K562 (cell line): ENCODE results near the gene UBXN1. TPM values are rescaled to one million over a fixed set of nuclear protein-coding genes. Genes with fewer than 3 reads are reported as not detected.
A peak's percentile ranks its signal among the peaks of the same experiment; 100 is the strongest.

ENCODE experiments used
- ATAC-seq: fragments of 200-7000 bp; cut with Tn5 transposase; 3 replicates; pipeline ENCODE4 v1.9.1; 2020; ENCODE audit warnings: moderate library complexity
- BruUV-seq: library from RNA; stranded (reverse); fragments of 400-500 nt; replicated peaks from 2 replicates; lab custom pipeline; 2021; lab: Mats Ljungman, UMichigan
- CTCF ChIA-PET: fragments of 300-600 bp; formaldehyde crosslinking; extraction: SDS; loops from one replicate; lab custom pipeline; 2021; ENCODE audit warnings: low intra/inter-chr PET ratio; lab: Yijun Ruan, JAX
- POLR2A ChIA-PET: fragments of 300-600, 350-650 bp; sonication (Branson Sonifier 250); formaldehyde crosslinking; extraction: SDS; loops from one replicate; lab custom pipeline; 2021; ENCODE audit warnings: antibody characterized with exemption, inconsistent platforms; lab: Yijun Ruan, JAX
- DNase-seq, 4 experiments: peaks; one replicate each; pipeline versions ENCODE4 v3.0.0 to v3.0.0-alpha.2; 2011 to 2018; ENCODE audit warnings: low spot score in 3 of 4, mixed read lengths in 3 of 4; ENCODE audit errors: extremely low read depth in 1 of 4
- FAIRE-seq: peaks from 2 replicates; lab custom pipeline; 2011; peaks lifted over from hg19 to GRCh38; lab: Jason Lieb, UNC
- H2AFZ ChIP-seq: 2 replicates; pipeline ENCODE4 v1.6.0; 2011; ENCODE audit warnings: low read depth, low read length, control low read depth, inconsistent platforms
- H3K27ac ChIP-seq: fragments of 200-600 bp; 3 replicates; pipeline ENCODE4 v1.8.0; 2011; ENCODE audit warnings: low read depth, mild to moderate bottlenecking, control low read depth, inconsistent platforms, low read length, moderate library complexity, mixed read lengths; ENCODE audit errors: extremely low read depth
- H3K27me3 ChIP-seq, 2 experiments: fragments of 300-600 bp in 1 of 2; 2 replicates in 1 of 2; 3 replicates in 1 of 2; pipeline versions ENCODE4 v1.6.0 to v1.8.0; 2011; ENCODE audit warnings: inconsistent platforms in 2 of 2, low read length in 2 of 2, mild to moderate bottlenecking in 1 of 2, mixed read lengths in 1 of 2, moderate library complexity in 1 of 2; ENCODE audit not compliant: control insufficient read depth in 2 of 2, insufficient read depth in 2 of 2
- H3K36me3 ChIP-seq: fragments of 300-600 bp; 3 replicates; pipeline ENCODE4 v1.8.0; 2011; ENCODE audit warnings: mild to moderate bottlenecking, low read length, inconsistent platforms; ENCODE audit not compliant: control insufficient read depth, insufficient read depth
- H3K4me1 ChIP-seq, 2 experiments: fragments of 200-600 bp in 1 of 2; replicated peaks in 1 of 2; 2 replicates in 1 of 2; 3 replicates in 1 of 2; pipeline versions ENCODE4 v1.5.1 to v1.8.0; 2011; ENCODE audit warnings: inconsistent platforms in 2 of 2, low read length in 2 of 2, mild to moderate bottlenecking in 1 of 2, mixed read lengths in 1 of 2, moderate library complexity in 1 of 2; ENCODE audit not compliant: control insufficient read depth in 2 of 2, insufficient read depth in 2 of 2
- H3K4me2 ChIP-seq: 2 replicates; pipeline ENCODE4 v1.6.1; 2011; ENCODE audit warnings: low read length, control low read depth, inconsistent platforms, mixed read lengths; ENCODE audit not compliant: insufficient read depth
- H3K4me3 ChIP-seq: fragments of 200-600 bp; sonication (generic), shearing (Covaris generic); 2 replicates; pipeline ENCODE4 v1.5.1; 2016; ENCODE audit warnings: control low read depth, inconsistent platforms
- H3K79me2 ChIP-seq: fragments of 200-600 bp; 3 replicates; pipeline ENCODE4 v1.8.0; 2011; ENCODE audit warnings: low read length, inconsistent platforms; ENCODE audit not compliant: control insufficient read depth, insufficient read depth
- H3K9ac ChIP-seq, 2 experiments: 2 replicates each; pipeline versions ENCODE4 v1.6.0 to v1.6.1; 2011; ENCODE audit warnings: low read depth in 2 of 2, low read length in 2 of 2, control low read depth in 1 of 2, inconsistent platforms in 1 of 2, mild to moderate bottlenecking in 1 of 2, mixed read lengths in 1 of 2; ENCODE audit not compliant: insufficient read depth in 1 of 2
- H3K9me1 ChIP-seq: one replicate; pipeline ENCODE4 v1.6.0; 2011; ENCODE audit warnings: inconsistent platforms, mild to moderate bottlenecking, low read length, moderate library complexity; ENCODE audit not compliant: control insufficient read depth, insufficient read depth
- H3K9me3 ChIP-seq: replicated peaks from 2 replicates; pipeline ENCODE4 v1.5.1; 2011; ENCODE audit warnings: low read depth, low read length, inconsistent platforms; ENCODE audit not compliant: control insufficient read depth, insufficient read depth
- H4K20me1 ChIP-seq: replicated peaks from 2 replicates; pipeline ENCODE4 v1.6.1; 2011; ENCODE audit warnings: low read length, inconsistent platforms, mixed read lengths; ENCODE audit not compliant: control insufficient read depth, insufficient read depth
- MYNN ChIP-seq, 2 experiments: sonication (generic); formaldehyde crosslinking in 1 of 2; IDR thresholded peaks; 2 replicates each; pipeline versions ENCODE4 v1.5.0 to v1.6.1; 2016 to 2020; ENCODE audit warnings: antibody characterized with exemption in 1 of 2, missing genetic modification reagents in 1 of 2
- NFIC ChIP-seq: fragments of 450-650 bp; IDR thresholded peaks from 2 replicates; pipeline ENCODE4 v1.6.1; 2017; ENCODE audit warnings: mild to moderate bottlenecking, inconsistent platforms
- POLR2A ChIP-seq: fragments of 450-650 bp; conservative IDR thresholded peaks from 2 replicates; pipeline ENCODE4 v1.6.1; 2016
- SMAD4 ChIP-seq: fragments of 250-450 bp; sonication (Bioruptor Pico); conservative IDR thresholded peaks from 2 replicates; pipeline ENCODE4 v1.8.0; 2021; ENCODE audit warnings: inconsistent platforms, mild to moderate bottlenecking, moderate library complexity
- SUPT5H ChIP-seq: fragments of 450-650 bp; IDR thresholded peaks from 2 replicates; pipeline ENCODE4 v1.6.1; 2016
- ZC3H11A ChIP-seq: IDR thresholded peaks from 2 replicates; pipeline ENCODE4 v1.6.1; 2012; ENCODE audit warnings: low read depth, low read length, improper control_type of control experiment
- ZFP36 ChIP-seq: fragments of 150-350 bp; IDR thresholded peaks from 2 replicates; pipeline ENCODE4 v1.6.1; 2018; ENCODE audit warnings: low read length, low read depth; ENCODE audit not compliant: partially characterized antibody
- WGBS: fragments of 100-300 bp; shearing (Covaris generic); methylation state at CpG from one replicate; pipeline ENCODE4 v1.1.6; 2016; ENCODE audit warnings: low coverage, mixed read lengths; ENCODE audit not compliant: insufficient coverage; ENCODE audit errors: missing lambda C conversion rate; 5-methylcytosine and 5-hydroxymethylcytosine counted together
- in situ Hi-C: fragments of 300-500 bp; cut with MboI; formaldehyde crosslinking; loops from 4 replicates; pipeline ENCODE4 v1.15.0; 2018; ENCODE audit warnings: inconsistent platforms, mixed read lengths
- intact Hi-C: fragments of 100-400 bp; cut with micrococcal nuclease; formaldehyde crosslinking; loops from 2 replicates; pipeline ENCODE4 v1.14.2; 2022
- polyA plus RNA-seq, 8 experiments: library from polyadenylated mRNA; depleted of rRNA in 4 of 8; stranded (reverse) in 5 of 8; unstranded in 3 of 8; fragments of >200 nt; fragmentation: Nextera tagmentation in 2 of 8; fragmentation: Illumina TruSeq in 1 of 8; extraction: Ambion mirVana in 2 of 8; extraction: Trizol in 1 of 8; gene quantifications; 2 replicates each; pipeline versions ENCODE4 v1.2.1 to v1.2.3, GENCODE V29; 2011 to 2014; ENCODE audit warnings: inconsistent platforms in 1 of 8, missing spikeins in 1 of 8
- total RNA-seq, 7 experiments: library from RNA; depleted of rRNA in 6 of 7; stranded (reverse); fragments of >200 nt in 6 of 7; fragmentation: Illumina TruSeq in 2 of 7; extraction: Trizol in 2 of 7; gene quantifications; 2 replicates each; pipeline versions ENCODE4 v1.2.1 to v1.2.3, GENCODE V29; 2011 to 2021; ENCODE audit warnings: low replicate concordance in 1 of 7
- TF ChIP-seq, protein P1 (sequence below), 2 experiments: fragments of 450-650 bp in 1 of 2; sonication (generic) in 1 of 2; formaldehyde crosslinking in 1 of 2; IDR thresholded peaks in 1 of 2; conservative IDR thresholded peaks in 1 of 2; 2 replicates each; pipeline versions ENCODE4 v1.6.1 to v1.8.1; 2016 to 2023; ENCODE audit warnings: mild to moderate bottlenecking in 2 of 2, moderate library complexity in 2 of 2, inconsistent platforms in 1 of 2, missing genetic modification reagents in 1 of 2
- TF ChIP-seq, protein P2 (sequence below): fragments of 200-800 bp; sonication (Bioruptor generic); IDR thresholded peaks from 2 replicates; pipeline ENCODE4 v1.6.1; 2017; ENCODE audit warnings: missing genetic modification characterization, missing compliant biosample characterization

UBXN1 gene
- total and polyA plus RNA-seq, 9 of the 15 experiments (the other 6 are each of a cell fraction or from before 2014, with no cell fraction given), result 4.8 to 263 (median 99.7) TPM

DNA sequence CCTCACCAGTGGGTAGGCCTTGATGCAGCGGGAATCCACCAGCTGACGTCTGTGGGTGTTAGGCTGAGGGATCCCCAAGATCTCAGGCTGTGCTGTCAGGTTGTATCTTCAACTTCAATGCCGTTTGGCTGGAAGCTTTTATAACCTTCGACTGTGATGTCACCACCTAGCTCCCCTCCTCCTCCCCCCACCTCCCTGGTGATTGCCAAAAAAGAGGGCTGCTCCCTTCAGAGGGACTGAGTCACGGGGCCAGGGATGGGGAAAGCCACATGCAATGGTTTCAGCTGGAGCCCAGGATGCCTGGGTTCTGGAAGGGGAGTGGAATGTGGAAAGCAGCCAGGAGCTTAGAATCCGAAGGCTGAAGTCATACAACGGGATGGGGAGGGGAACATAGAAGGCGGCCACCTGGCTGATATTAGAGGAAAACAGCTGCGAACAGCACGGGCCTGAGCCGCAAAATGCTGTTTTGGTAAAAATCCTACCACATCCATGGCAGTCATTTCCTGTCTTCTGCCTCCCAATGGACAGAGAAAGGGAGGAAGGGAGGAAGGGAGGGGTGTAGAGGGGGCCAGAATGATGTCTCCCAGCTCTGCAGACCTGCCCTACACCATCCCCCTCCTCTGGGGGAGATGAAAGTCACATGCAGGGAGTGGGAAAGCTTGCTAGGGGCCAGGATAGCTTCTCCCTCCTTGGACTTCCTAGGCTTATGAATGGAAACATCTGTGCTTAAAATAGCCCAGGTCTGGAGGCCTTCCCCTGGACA, 10.7 kb upstream of the UBXN1 start, which contains the start of gene LRRN4CL:
Gene LRRN4CL, minus strand, starts transcription at position 110 of the 763 bp plus-strand sequence. CDS start 1,022 bp downstream, outside the sequence.
- in situ Hi-C loops, result loop anchor here (5.0 kb wide), 1 partner anchor 297 kb away; no protein-coding TSS in a partner anchor
- Histone ChIP-seq H4K20me1 (no peaks in the 10 kb centered on the region), H3K27me3 (no peaks in the 10 kb centered on the region), H3K9me3 (no peaks in the 10 kb centered on the region), H3K4me2 (no peak within 1 kb of the TSS), H3K9me1 (no peaks in the 10 kb centered on the region), H3K36me3 (peaks cover 38% of the 10 kb centered on the region), H3K27ac (no peak within 1 kb of the TSS), H2AFZ (no peak within 1 kb of the TSS), H3K9ac (peak within 1 kb of the TSS in 1 of 2 experiments; percentile 72; a peak in 1 of 4 replicates), H3K4me3 (no peak within 1 kb of the TSS), H3K79me2 (no peaks in the 10 kb centered on the region), H3K4me1 (peaks cover 0 to 10% of the 10 kb centered on the region in 2 experiments; a peak in 3 of 5 replicates)
- 76% methylated on average over 8 of the region's 11 CpGs for WGBS
- ChIA-PET POLR2A (interaction anchor here (0.6 to 2.4 kb wide), 18 partner anchors 9 to 176 kb away, joined by 3 to 12 read pairs (median 4); partner anchors contain the start of genes BSCL2, C11orf98, CSKMT and GNG3), CTCF (no interaction called here)
- ATAC-seq, result peak; percentile 69
- BruUV-seq, result no TSS peak
- TF ChIP-seq, protein P1, sequence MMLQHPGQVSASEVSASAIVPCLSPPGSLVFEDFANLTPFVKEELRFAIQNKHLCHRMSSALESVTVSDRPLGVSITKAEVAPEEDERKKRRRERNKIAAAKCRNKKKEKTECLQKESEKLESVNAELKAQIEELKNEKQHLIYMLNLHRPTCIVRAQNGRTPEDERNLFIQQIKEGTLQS (IDR thresholded peaks at IDR 0.05), result peak; percentile 41
- TF ChIP-seq, protein P1 (CRISPR knock-in tag; conservative IDR thresholded peaks at IDR 0.05), result no peak
- 0 out of 2 replicates have a peak, but pooled peaks have one; percentile 17 for TF ChIP-seq SUPT5H
- TF ChIP-seq, protein P2, sequence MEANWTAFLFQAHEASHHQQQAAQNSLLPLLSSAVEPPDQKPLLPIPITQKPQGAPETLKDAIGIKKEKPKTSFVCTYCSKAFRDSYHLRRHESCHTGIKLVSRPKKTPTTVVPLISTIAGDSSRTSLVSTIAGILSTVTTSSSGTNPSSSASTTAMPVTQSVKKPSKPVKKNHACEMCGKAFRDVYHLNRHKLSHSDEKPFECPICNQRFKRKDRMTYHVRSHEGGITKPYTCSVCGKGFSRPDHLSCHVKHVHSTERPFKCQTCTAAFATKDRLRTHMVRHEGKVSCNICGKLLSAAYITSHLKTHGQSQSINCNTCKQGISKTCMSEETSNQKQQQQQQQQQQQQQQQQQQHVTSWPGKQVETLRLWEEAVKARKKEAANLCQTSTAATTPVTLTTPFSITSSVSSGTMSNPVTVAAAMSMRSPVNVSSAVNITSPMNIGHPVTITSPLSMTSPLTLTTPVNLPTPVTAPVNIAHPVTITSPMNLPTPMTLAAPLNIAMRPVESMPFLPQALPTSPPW (CRISPR knock-in tag), result peak; percentile 25; the same call in 1 of the 2 replicates
- TF ChIP-seq ZC3H11A, result no peak
- no peak for TF ChIP-seq SMAD4 (CRISPR knock-in tag)
- 0 out of 2 replicates have a peak, but pooled peaks have one; percentile 16 for TF ChIP-seq NFIC
- peak; percentile 59 for TF ChIP-seq ZFP36
- TF ChIP-seq POLR2A, result peak; percentile 52
- peak; percentile 22; the same call in 1 of the 2 replicates for TF ChIP-seq MYNN (IDR thresholded peaks at IDR 0.05)
- TF ChIP-seq MYNN (CRISPR knock-in tag; IDR thresholded peaks at IDR 0.05), result no peak
- intact Hi-C loops, result loop anchor here (5.0 kb wide), 2 partner anchors 77 to 97 kb away; partner anchors contain the start of genes EML3, ROM1 and TUT1
- no peak for DNase-seq
- FAIRE-seq, result no peak
